Effector memory CD4-positive, alpha-beta T cell (primary cell): ENCODE data around the gene VAT1L.

Experiments used
- DNase-seq, 3 donors: peaks; one replicate each; pipeline ENCODE4 v3.0.0-alpha.2; 2020
- H3K27ac ChIP-seq: 2 replicates; pipeline ENCODE4 v1.7.0; 2013; ENCODE audit warnings: mild to moderate bottlenecking, low read length, moderate library complexity; ENCODE audit not compliant: insufficient read depth, poor library complexity, severe bottlenecking
- H3K27me3 ChIP-seq: replicated peaks from 2 replicates; pipeline ENCODE4 v1.7.0; 2013; ENCODE audit warnings: mild to moderate bottlenecking, low read length; ENCODE audit not compliant: insufficient read depth, control insufficient read depth, poor library complexity, severe bottlenecking
- H3K36me3 ChIP-seq: 2 replicates; pipeline ENCODE4 v1.7.0; 2013; ENCODE audit warnings: mild to moderate bottlenecking, low read length, moderate library complexity; ENCODE audit not compliant: control insufficient read depth, insufficient read depth
- H3K4me1 ChIP-seq: 2 replicates; pipeline ENCODE4 v1.7.0; 2013; ENCODE audit warnings: low read length, mild to moderate bottlenecking; ENCODE audit not compliant: control insufficient read depth, insufficient read depth, poor library complexity, severe bottlenecking
- H3K4me3 ChIP-seq: 2 replicates; pipeline ENCODE4 v1.7.0; 2013; ENCODE audit warnings: low read length, low read depth, mild to moderate bottlenecking; ENCODE audit not compliant: insufficient read depth, poor library complexity, severe bottlenecking
- H3K9me3 ChIP-seq: 2 replicates; pipeline ENCODE4 v1.7.0; 2013; ENCODE audit warnings: mild to moderate bottlenecking, low read length, moderate library complexity; ENCODE audit not compliant: control insufficient read depth

VAT1L gene

DNA sequence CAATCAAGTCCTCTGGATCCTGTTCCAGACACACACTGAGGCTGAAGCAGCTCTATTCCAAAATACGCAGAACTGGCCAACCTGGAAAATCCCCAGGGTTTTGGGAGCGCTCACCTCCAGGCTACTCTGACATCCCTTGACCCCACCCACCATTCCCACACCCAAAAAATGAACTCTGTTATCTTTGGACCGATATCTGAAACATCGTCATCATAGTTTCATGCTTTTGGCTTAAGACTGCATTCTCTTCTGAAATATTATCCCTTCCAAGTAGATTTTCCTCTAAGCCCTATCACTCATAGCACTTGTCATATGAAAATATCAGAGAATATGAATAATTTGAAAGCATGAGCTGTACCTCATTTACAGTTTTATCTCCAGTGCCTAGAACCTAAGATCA lies 34.7 kb downstream of the VAT1L start:
- Histone ChIP-seq H3K4me3 (no peak overlapping the region), H3K27me3 (no peaks in the 10 kb centered on the region), H3K9me3 (no peaks in the 10 kb centered on the region), H3K27ac (no peak overlapping the region), H3K4me1 (no peaks in the 10 kb centered on the region), H3K36me3 (no peaks in the 10 kb centered on the region)
- no peak for DNase-seq

DNA sequence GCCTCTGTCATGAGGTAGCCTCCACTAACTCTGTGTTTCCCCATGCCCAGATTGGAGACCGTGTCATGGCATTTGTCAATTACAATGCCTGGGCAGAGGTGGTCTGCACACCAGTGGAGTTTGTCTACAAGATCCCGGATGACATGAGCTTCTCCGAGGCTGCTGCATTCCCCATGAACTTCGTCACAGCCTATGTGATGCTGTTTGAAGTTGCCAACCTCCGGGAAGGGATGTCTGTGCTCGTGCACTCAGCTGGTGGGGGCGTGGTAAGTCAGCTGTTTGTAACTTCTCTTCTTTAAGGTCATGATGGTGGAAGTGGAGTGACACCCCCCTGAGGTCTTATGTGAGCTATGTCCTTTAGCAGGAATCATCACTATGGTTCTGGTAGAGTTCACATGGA lies 36.8 kb downstream of the VAT1L start:
- Histone ChIP-seq H3K27me3 (no peaks in the 10 kb centered on the region), H3K36me3 (no peaks in the 10 kb centered on the region), H3K27ac (no peak overlapping the region), H3K4me3 (no peak overlapping the region), H3K4me1 (no peaks in the 10 kb centered on the region), H3K9me3 (no peaks in the 10 kb centered on the region)
- no peak for DNase-seq

DNA sequence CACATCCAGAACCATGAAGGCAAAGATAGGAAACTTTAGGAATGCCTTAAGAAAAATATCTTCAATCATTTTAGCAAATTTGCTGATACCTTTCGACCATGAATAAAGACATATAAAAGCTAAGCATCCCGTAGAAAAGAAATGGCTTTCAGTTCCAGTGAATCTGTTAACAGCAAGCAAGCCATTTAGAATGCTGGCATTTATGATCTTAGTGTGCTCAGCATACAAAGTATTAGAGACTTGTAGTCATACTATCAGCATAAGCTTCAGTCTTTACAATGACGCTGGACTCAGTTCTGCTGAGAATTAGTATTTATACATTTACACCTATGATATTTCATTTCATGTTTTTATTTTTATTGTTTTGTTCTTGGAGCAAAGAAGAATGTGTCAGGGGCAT lies 38.7 kb downstream of the VAT1L start:
- Histone ChIP-seq H3K4me3 (no peak overlapping the region), H3K4me1 (no peaks in the 10 kb centered on the region), H3K9me3 (no peaks in the 10 kb centered on the region), H3K36me3 (no peaks in the 10 kb centered on the region), H3K27me3 (no peaks in the 10 kb centered on the region), H3K27ac (no peak overlapping the region)
- DNase-seq: no peak

DNA sequence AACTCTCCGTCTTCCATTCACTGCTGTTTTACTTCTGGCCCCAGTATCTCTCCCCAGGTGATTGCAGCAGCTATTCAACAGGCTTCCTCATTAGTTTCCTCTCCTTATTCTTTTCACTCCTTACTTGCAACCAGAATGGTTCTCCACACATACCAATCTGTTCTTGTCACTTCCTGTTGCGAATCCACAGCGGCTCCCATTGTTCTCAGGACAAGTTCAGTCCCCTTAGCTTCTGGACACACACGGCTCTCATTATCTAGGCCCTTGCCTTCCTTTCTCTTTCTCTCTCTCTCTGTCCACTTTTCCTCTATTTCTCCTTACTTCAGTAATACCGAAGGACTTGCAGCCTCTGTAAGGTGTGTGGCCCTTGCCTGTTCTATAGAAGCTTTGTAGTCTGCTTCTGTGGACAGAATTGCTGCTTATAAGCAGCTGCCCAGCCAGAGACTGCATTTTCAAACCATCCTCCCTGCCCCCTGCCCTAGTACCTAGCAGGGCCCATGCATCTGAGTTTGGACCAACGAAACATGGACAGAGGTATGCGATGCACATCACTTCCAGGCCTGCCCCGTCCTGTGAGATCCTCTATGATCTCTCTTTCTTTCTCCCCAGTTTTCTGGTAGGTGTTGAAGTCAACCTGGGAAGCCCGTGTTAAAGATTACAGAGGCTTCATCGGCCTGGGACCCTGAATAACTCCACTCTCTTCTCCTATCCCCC lies 45.7 kb downstream of the VAT1L start:
- H3K36me3 ChIP-seq: no peaks in the 10 kb centered on the region
- DNase-seq: no peak
- no peak overlapping the region for H3K27ac ChIP-seq
- no peaks in the 10 kb centered on the region for H3K4me1 ChIP-seq
- H3K27me3 ChIP-seq: no peaks in the 10 kb centered on the region
- H3K4me3 ChIP-seq: no peak overlapping the region
- H3K9me3 ChIP-seq: no peaks in the 10 kb centered on the region

DNA sequence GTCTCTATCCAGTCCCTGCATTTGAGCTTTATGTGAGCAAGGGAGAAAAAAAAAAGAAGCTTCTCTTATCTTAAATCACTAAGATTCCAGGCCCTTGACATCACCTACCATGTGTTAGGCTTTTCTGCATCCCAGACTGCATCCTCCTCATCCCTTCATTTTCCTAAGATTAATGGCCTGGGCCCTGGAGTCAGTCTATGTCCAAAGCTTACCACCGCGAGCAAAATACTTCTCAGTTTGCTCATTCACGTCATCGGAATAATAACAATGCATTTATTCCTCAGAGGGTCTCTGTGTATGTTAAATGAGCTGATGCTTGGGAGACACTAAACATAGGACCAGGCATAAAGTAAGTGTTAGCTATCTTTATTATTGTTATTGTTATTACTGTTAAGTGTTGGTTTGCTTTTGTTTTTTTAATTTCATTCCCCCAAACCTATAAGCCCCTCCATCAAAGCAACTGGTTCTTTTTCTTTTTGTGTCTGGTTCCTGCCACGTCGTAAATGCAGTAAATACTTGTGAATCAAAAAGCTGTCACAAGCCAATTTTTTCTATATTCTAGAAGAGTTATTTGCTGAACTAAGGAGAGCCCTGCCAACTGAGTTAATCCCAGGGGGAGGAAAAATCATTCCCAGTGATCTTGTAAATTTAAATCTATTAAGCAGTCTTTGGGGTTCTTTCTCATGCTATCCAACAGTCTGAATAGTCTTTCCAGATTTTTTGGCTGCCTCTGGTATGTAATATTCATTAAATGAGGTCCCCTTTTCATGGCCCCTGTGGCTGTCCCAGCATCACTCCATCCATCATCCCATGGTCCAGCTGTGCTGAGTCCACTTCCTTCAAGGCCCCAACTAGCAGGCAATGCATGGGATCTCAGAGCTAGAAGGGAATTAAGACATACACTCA lies 46.5 kb downstream of the VAT1L start:
- H3K27me3 ChIP-seq: no peaks in the 10 kb centered on the region
- no peak overlapping the region for H3K27ac ChIP-seq
- DNase-seq: no peak
- no peak overlapping the region for H3K4me3 ChIP-seq
- H3K36me3 ChIP-seq: no peaks in the 10 kb centered on the region
- no peaks in the 10 kb centered on the region for H3K9me3 ChIP-seq
- H3K4me1 ChIP-seq: no peaks in the 10 kb centered on the region

DNA sequence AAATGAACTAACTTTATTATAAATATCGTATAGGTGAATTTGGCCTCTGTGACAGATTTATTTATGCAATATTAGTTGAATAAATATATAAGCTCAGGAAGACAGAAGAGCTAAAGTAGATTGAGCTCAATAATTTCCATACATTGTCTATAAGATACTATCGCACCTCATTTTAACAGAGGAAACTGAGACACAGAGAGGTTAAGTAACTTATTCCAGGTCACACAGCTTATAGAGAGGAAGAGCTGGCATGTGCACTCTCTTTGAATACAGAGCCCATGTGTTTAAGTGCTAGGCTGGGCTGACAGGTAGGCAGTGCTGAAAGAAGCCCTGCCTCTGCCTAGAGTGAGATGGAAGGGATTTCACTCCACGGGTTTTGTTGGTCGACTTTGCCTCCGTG lies 48.4 kb downstream of the VAT1L start:
- Histone ChIP-seq H3K4me1 (no peaks in the 10 kb centered on the region), H3K27me3 (no peaks in the 10 kb centered on the region), H3K9me3 (no peaks in the 10 kb centered on the region), H3K36me3 (no peaks in the 10 kb centered on the region), H3K4me3 (no peak overlapping the region), H3K27ac (no peak overlapping the region)
- DNase-seq: no peak

DNA sequence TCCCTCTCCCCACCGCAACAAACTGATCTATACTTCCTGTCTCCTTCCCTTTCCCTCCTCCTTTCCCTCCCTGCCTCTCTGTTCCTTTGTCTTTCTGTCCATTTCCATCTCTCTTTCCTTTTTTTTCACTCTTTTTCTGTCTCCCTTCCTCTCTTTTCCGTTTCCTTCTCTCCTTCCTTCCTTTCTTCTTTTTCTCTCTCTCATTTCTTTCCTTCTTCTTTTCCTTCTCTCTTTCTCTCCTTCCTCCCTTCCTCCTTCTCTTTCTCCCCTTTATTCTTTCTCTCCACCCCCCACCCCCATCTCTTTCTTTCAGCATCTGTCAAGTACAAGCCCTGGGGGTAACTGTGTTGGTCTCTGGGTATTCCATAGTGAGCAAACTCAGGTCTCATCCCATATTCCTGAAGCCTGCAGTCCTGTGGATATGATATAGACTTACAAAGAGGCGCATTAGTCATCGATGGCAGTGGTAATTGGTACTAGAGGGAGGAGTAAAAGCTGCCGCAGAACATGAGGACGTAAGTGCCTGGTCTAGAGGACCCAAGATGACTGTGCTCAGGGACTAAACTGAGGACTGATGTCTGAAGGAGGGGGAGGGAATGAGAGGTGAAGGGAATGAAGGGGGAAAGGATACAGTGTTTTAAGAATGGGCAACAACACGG lies 50.4 kb downstream of the VAT1L start:
- DNase-seq: no peak
- H3K4me3 ChIP-seq: no peak overlapping the region
- no peak overlapping the region for H3K27ac ChIP-seq
- H3K9me3 ChIP-seq: no peaks in the 10 kb centered on the region
- H3K4me1 ChIP-seq: no peaks in the 10 kb centered on the region
- no peaks in the 10 kb centered on the region for H3K27me3 ChIP-seq
- no peaks in the 10 kb centered on the region for H3K36me3 ChIP-seq

DNA sequence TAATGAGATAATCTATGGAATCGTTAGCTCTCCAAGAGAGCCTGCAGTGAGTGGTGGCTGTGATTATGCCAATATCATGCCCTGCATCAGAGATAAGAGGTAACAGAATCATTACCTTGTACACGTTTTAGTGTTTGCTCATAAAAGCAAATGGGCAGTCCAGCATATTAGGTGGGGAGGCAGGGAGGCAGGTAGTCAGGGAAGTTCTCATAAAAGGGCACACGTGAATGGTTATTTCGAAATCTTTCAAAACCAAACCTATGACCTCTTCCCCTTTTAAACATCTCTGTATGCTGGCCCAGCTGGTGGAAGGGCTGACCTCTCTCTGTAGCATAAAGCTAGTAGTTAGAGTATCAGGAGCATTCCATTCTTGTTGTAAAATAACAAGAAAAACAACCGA lies 51.7 kb downstream of the VAT1L start:
- DNase-seq: no peak
- Histone ChIP-seq H3K27me3 (no peaks in the 10 kb centered on the region), H3K27ac (no peak overlapping the region), H3K4me3 (no peak overlapping the region), H3K36me3 (no peaks in the 10 kb centered on the region), H3K9me3 (no peaks in the 10 kb centered on the region), H3K4me1 (no peaks in the 10 kb centered on the region)

DNA sequence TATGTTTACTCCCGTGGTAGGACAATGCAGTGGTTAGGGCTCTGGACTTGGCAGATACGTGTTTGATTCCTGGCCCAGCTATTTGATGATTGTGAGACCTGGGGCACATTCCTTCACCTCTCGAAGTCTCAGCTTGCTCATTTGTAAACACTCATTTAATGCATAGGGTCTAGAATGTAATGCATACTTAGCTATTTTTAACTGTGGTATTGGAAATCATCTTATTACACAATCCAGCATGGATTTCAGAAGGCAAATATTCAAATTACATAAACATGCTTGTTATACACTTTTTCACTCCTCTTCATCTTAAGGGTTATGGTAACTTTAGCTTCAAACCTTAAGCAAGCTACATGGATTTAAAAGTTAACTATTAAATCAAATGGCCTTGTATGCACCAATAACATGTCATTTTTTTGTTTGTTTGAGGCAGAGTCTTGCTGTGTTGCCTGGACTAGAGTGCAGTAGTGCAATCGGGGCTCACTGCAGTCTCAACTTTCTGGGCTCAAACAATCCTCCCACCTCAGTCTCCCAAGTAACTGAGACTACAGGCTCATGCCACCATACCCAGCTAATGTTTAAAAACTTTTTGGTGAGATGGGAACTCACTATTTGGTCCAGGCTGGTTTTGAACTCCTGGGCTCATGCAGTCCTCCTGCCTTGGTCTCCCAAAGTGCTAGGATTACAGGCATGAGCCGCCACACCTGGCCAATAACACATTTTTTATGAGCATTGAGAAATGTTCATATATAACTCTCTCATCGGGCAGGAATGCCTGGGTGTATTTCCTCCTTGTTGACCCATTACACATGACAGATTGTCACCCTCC lies 52.5 kb downstream of the VAT1L start:
- Histone ChIP-seq H3K36me3 (no peaks in the 10 kb centered on the region), H3K27ac (no peak overlapping the region), H3K4me3 (no peak overlapping the region), H3K27me3 (no peaks in the 10 kb centered on the region), H3K4me1 (no peaks in the 10 kb centered on the region), H3K9me3 (no peaks in the 10 kb centered on the region)
- DNase-seq: no peak
